Erythroblast (primary cell): Measurements from ENCODE around the gene PNPLA5.

Experiments used
- GATA1 ChIP-seq: IDR thresholded peaks from 2 replicates; pipeline ENCODE4 v1.6.1; 2011; ENCODE audit warnings: low read depth, mild to moderate bottlenecking, control low read depth, low read length, moderate library complexity
- POLR2A ChIP-seq: IDR thresholded peaks from 2 replicates; pipeline ENCODE4 v1.6.1; 2011; ENCODE audit warnings: mild to moderate bottlenecking, low read length

DNA sequence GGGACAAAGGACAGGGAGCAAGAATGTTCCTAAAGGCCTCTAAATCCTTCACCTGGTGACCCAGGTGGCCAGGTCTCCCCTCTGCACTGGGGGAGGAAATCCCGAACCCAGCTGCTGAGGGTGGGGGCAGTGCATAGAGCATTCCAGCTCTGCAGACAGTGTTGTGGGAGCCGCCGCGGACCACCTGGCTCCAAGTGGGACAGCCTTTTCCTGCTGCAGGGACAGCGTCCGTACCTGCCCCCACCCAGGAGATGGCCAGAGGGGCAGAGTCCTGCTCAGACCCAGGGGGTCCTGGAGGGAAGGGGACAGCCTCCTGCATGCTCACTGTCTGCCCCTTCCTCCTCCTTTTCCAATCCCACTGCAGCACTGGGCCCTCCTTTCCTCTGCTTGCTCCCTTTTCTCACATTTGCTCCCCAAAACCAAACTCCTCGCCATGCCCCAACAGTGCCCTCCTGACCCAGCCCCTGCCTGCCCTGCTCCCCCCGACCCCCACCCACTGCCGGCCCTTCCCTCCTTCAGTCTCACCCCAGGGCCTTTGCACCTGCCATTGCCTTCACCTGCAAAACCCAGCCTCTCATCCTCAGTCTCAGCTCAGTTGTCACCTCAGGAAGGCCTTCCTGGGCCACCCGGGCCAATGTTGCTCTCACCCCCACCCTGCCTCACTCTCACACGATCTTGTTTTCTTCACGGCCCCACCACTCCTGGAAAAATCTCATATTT is 12.8 kb downstream of the PNPLA5 start:
- TF ChIP-seq POLR2A (no peak), GATA1 (no peak)
